ENCODE data around the gene ZNF655.

GRCh38 chr7:99560834-99561736 lies 2.6 kb downstream of the ZNF655 start:
- no peak for TF ChIP-seq CTCF (IDR thresholded peaks at IDR 0.05; ENCODE audit: low read depth, low read length, poor library complexity, severe bottlenecking)
- no peak for TF ChIP-seq EZH2phosphoT487 (IDR thresholded peaks at IDR 0.05; ENCODE audit: borderline replicate concordance, low read length)

Measured in DOHH2 (cell line).